Measurements from ENCODE around the gene SCN4A.

DNA sequence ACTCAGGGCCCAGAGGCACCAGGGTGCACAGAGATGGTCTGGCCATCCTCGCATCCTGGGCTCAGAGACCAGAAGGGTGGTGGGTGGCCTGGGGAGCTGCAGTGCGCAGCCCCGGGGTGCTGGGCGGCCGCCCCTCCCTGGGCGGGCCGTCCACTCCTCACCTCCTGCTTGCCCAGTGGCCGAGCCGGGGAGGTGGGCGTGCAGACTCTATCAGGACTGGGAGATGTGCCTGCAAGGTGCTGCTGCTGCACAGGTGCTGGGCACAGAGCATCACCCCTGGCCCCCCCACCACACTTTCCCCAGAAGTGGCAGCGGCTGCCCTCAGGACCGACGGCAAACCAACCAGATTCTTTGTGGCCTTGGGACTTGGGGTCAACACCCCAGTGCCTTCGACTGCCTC is at the start of gene SCN4A:
- TF ChIP-seq PHF8 (CRISPR knock-in tag; IDR thresholded peaks at IDR 0.05): no peak
- TF ChIP-seq YY1 (IDR thresholded peaks at IDR 0.05; ENCODE audit: insufficient read depth, insufficient replicate concordance, low read depth, low read length): no peak
- TF ChIP-seq JUNB (CRISPR knock-in tag; IDR thresholded peaks at IDR 0.05; ENCODE audit: borderline replicate concordance): no peak
- TF ChIP-seq GABPA (IDR thresholded peaks at IDR 0.05; ENCODE audit: low read depth, low read length): no peak
- no peak for TF ChIP-seq GABPA (CRISPR knock-in tag; IDR thresholded peaks at IDR 0.05; ENCODE audit: low read depth)
- TF ChIP-seq ZNF614 (CRISPR knock-in tag; IDR thresholded peaks at IDR 0.05; ENCODE audit: borderline replicate concordance): no peak

All from HepG2 (cell line).